ENCODE results near the gene FAM111A. TPM values are rescaled to one million over a fixed set of nuclear protein-coding genes. Genes with fewer than 3 reads are reported as not detected.

The FAM111A gene
- polyA plus RNA-seq, 3 donors: 34.6 to 101 (median 55.7) TPM

DNA sequence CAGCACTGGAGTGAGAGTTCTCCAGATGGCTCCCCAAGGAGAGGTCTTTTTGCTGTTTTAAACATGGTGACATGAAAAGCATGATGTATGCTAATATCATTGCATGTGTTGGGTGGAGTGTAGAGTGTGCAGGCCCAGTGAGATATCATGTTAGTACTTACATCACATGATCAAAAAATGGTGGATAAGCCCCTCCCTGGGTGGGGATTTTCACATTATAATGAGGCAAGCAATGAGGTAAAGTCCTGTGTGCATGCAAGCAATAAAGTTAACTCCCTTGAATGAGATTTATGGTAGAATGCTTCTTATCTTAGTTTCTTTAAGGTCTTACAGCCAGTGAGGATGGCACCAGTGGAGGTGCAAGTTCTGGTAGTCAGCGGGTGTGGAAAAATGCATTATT is 27.1 kb upstream of the FAM111A start:
- Histone ChIP-seq H3K4me3 (replicated peaks in 1 of 3; ENCODE audit: low read depth in 2 of 3, low read length in 3 of 3) (no peak overlapping the region), H3K9ac (ENCODE audit: insufficient read depth, low read length, poor library complexity, severe bottlenecking) (no peak overlapping the region), H2AFZ (ENCODE audit: insufficient read depth, low read depth, low read length, poor library complexity, severe bottlenecking) (no peak overlapping the region), H3K36me3 (replicated peaks in 1 of 2; ENCODE audit: control insufficient read depth in 1 of 2, insufficient read depth in 2 of 2, low read length in 2 of 2) (peaks cover 16 to 72% of the 10 kb centered on the region in 2 donors), H3K79me2 (ENCODE audit: insufficient read depth, low read length) (peaks cover 21% of the 10 kb centered on the region), H3K9me3 (replicated peaks in 1 of 2; ENCODE audit: control insufficient read depth in 1 of 2, insufficient read depth in 1 of 2, low read length in 2 of 2) (peaks cover 22 to 33% of the 10 kb centered on the region in 2 donors), H4K20me1 (ENCODE audit: insufficient read depth, low read length) (no peaks in the 10 kb centered on the region), H3K27ac (ENCODE audit: low read depth in 1 of 2, low read length in 2 of 2) (no peak overlapping the region), H3K4me2 (replicated peaks; ENCODE audit: extremely low read depth, low read length, poor library complexity, severe bottlenecking) (no peak overlapping the region), H3K4me1 (ENCODE audit: control insufficient read depth in 1 of 2, insufficient read depth in 2 of 2, low read length in 2 of 2) (no peaks in the 10 kb centered on the region), H3K27me3 (ENCODE audit: control insufficient read depth in 2 of 2, insufficient read depth in 2 of 2, low read length in 2 of 2) (no peaks in the 10 kb centered on the region)
- H3K36me3 Mint-ChIP-seq: peaks cover 70 to 81% of the 10 kb centered on the region in 2 donors
- no peak for DNase-seq
- H3K27me3 Mint-ChIP-seq (ENCODE audit: low read depth in 3 of 3): peaks cover 0 to 2% (median 0%) of the 10 kb centered on the region in 3 donors
- WGBS (ENCODE audit: insufficient coverage): 100% methylated on average over 1 of the region's 1 CpG
- H3K4me1 Mint-ChIP-seq: peaks cover 8% of the 10 kb centered on the region
- TF ChIP-seq, protein P1, sequence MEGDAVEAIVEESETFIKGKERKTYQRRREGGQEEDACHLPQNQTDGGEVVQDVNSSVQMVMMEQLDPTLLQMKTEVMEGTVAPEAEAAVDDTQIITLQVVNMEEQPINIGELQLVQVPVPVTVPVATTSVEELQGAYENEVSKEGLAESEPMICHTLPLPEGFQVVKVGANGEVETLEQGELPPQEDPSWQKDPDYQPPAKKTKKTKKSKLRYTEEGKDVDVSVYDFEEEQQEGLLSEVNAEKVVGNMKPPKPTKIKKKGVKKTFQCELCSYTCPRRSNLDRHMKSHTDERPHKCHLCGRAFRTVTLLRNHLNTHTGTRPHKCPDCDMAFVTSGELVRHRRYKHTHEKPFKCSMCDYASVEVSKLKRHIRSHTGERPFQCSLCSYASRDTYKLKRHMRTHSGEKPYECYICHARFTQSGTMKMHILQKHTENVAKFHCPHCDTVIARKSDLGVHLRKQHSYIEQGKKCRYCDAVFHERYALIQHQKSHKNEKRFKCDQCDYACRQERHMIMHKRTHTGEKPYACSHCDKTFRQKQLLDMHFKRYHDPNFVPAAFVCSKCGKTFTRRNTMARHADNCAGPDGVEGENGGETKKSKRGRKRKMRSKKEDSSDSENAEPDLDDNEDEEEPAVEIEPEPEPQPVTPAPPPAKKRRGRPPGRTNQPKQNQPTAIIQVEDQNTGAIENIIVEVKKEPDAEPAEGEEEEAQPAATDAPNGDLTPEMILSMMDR (IDR thresholded peaks at IDR 0.05): no peak
- peaks cover 27 to 36% (median 30%) of the 10 kb centered on the region in 7 donors for H3K9me3 Mint-ChIP-seq
- no peak overlapping the region for H3K27ac Mint-ChIP-seq
- no peak overlapping the region for H3K4me3 Mint-ChIP-seq
- intact Hi-C loops (cut with micrococcal nuclease): no loop called here

DNA sequence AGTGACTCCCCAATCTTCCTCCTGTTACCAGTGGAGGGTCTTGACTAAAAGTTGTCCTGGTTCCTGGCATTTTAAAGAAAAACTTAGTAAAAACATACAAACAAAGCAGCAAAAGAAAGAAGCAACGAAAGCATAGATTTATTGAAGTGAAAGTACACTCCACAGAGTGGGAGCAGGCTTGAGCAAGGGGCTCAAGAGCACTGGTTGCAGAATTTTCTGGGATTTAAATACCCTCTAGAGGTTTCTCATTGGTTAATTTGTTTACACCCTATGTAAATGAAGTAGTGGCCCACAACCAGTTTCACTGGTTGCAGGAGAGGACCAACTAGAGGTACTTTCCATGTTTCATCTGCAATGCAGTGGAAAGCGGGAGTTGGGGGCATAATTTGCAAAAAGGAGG is 24.9 kb upstream of the FAM111A start:
- intact Hi-C loops (cut with micrococcal nuclease): no loop called here
- H3K27ac ChIP-seq (ENCODE audit: low read depth in 1 of 2, low read length in 2 of 2): no peak overlapping the region
- Mint-ChIP-seq H3K4me1 (no peaks in the 10 kb centered on the region), H3K4me3 (no peak overlapping the region), H3K27me3 (ENCODE audit: low read depth in 3 of 3) (peaks cover 0 to 2% (median 0%) of the 10 kb centered on the region in 3 donors), H3K36me3 (peaks cover 72 to 87% of the 10 kb centered on the region in 2 donors), H3K9me3 (peaks cover 27 to 40% (median 34%) of the 10 kb centered on the region in 7 donors), H3K27ac (no peak overlapping the region)
- H3K36me3 ChIP-seq (replicated peaks in 1 of 2; ENCODE audit: control insufficient read depth in 1 of 2, insufficient read depth in 2 of 2, low read length in 2 of 2): peaks cover 12 to 82% of the 10 kb centered on the region in 2 donors
- H3K9ac ChIP-seq (ENCODE audit: insufficient read depth, low read length, poor library complexity, severe bottlenecking): no peak overlapping the region
- no peaks in the 10 kb centered on the region for H3K4me1 ChIP-seq (ENCODE audit: control insufficient read depth in 1 of 2, insufficient read depth in 2 of 2, low read length in 2 of 2)
- no CpG with 5 or more reads among the region's 2 CpGs for WGBS (ENCODE audit: insufficient coverage)
- no peaks in the 10 kb centered on the region for H4K20me1 ChIP-seq (ENCODE audit: insufficient read depth, low read length)
- no peak overlapping the region for H3K4me3 ChIP-seq (replicated peaks in 1 of 3; ENCODE audit: low read depth in 2 of 3, low read length in 3 of 3)
- peaks cover 7% of the 10 kb centered on the region for H3K79me2 ChIP-seq (ENCODE audit: insufficient read depth, low read length)
- no peaks in the 10 kb centered on the region for H3K27me3 ChIP-seq (ENCODE audit: control insufficient read depth in 2 of 2, insufficient read depth in 2 of 2, low read length in 2 of 2)
- peaks cover 22 to 33% of the 10 kb centered on the region in 2 donors for H3K9me3 ChIP-seq (replicated peaks in 1 of 2; ENCODE audit: control insufficient read depth in 1 of 2, insufficient read depth in 1 of 2, low read length in 2 of 2)
- TF ChIP-seq, protein P1 (IDR thresholded peaks at IDR 0.05): no peak
- H3K4me2 ChIP-seq (replicated peaks; ENCODE audit: extremely low read depth, low read length, poor library complexity, severe bottlenecking): no peak overlapping the region
- DNase-seq: no peak
- no peak overlapping the region for H2AFZ ChIP-seq (ENCODE audit: insufficient read depth, low read depth, low read length, poor library complexity, severe bottlenecking)

Measured in CD14-positive monocyte (primary cell).